Measurements from ENCODE around the gene CXADR.

CXADR gene

DNA sequence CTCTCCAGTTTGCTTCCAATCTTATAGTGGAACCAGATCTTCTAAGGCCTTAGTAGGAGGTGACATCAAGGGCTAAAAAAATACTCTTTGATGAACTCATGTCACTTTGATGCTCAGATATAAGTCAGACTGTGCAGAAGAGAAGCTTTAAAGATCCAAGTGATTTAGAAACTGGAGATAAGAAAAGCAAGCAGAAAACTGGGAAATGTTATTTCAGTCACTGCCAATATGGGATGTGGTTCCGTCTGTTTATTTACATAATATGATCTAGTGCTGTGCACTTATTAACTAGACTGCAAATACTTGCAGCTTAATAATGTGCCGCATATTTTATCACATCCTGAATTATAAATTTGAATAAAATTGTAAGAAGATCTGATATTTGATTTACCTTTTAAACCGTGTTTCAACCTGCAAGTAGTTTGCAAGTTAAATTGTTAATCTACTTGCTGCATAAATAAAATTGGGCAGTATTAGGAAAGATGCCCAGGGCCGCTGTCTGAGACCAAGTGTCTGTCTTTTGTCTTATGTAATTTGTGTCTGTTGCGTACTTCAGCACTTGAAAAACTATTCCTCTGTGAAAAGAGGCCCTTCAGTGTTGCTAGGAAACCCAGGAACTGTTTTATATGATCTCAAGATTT lies 29.6 kb downstream of the CXADR start:
- DNase-seq = peak; percentile 13 to 24

DNA sequence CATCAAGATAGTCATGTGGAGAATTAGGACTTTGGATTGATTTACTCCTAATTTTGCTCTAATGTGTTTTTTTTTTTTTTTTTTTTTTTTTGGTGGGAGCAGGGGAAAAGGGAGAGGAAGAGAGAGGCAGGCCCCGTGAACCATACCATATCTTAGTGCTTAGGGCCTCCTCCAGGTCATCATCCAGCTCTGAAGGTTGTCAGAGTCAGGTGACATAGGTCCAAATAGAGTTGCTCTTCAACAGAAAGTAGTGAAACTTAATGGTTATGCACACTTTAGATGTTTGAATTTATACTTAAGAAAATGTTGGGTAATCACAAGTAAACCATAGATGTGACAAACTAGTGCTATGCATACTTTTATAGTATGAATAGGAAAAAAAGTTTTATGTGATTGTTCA lies 32.2 kb downstream of the CXADR start:
- no peak for DNase-seq

DNA sequence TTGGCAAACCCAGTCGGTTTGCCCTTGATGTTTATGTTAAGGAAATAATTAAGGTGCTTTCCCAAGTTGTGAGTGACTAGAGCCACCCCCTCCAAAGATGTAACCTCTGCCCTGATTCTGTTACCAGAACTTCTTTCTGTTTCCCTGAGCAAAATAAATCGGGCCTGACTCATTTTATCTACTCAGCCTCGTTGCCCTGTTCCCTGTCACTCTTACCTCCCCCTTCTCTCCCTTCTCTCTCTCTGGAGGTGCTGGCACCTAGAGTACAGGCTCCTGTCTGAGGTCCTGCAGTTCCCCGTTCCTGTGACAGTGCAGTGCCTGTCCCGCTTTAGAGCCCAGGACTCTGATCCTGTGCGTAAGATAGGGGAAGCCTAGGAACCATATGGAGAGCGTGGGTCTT lies 35.4 kb downstream of the CXADR start:
- DNase-seq = no peak

DNA sequence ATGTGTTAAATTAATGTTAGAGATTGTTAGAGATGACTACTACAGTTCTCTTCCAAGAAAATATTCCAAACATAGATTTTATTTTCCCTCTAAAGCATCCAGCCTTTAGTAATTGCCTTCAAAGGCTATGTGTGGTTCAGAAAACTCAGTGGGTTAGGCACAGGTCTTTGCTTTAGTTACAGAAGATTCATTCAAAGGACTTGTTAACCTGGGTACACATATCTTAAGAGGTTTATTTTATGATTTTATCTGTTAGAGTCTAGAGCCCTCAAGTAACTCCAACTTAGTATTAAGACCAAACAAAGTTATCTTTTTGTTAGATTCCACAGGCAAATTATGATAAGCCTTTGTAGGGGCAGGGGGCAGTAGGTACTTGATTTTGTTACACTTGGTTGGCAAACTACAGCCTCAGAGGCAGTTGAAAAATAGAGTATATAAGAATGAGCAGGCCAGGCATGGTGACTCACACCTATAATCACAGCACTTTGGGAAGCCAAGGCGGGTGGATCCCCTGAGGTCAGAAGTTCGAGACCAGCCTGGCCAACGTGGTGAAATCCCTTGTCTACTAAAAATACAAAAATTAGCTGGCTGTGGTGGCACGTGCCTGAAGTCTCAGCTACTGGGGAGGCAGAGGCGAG lies 37.9 kb downstream of the CXADR start:
- no peak for DNase-seq

DNA sequence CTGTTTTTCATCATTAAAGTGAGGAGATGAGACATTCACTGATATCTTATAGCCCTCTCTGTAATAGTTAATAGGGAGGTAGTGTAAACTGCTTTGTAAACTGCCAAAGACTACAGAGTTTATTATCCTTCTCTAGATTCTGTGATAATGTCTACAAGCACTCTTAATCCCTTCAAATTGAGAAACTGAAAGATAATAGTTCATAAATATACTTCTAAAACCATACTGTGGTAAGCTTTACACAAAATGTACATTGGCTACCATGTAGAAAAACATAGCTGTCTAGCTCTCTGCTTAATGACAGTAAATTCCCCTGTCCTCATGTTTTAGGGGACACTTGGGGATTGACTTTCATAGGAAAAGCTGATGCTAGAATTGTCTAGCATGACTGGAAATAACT lies 39.6 kb downstream of the CXADR start:
- no peak for DNase-seq

DNA sequence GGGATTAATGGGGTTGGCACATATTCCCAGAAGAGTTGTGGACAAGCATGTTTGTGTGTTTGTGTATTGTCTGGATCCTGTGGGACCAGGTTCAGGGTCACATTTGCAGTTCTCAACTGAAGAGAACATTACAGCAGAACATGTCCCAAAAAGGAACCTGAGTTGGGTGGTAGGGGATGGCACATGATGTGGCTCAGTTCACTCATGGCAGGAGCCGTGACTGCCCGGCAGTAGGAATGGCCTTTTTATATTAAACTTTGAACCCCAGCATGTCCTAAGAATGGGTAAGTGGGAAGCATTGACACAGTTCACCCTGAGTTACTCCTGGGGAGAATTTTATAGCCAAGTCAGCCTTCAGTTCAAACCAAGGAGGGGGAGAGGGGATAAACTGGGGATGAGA lies 41.3 kb downstream of the CXADR start:
- no peak for DNase-seq

DNA sequence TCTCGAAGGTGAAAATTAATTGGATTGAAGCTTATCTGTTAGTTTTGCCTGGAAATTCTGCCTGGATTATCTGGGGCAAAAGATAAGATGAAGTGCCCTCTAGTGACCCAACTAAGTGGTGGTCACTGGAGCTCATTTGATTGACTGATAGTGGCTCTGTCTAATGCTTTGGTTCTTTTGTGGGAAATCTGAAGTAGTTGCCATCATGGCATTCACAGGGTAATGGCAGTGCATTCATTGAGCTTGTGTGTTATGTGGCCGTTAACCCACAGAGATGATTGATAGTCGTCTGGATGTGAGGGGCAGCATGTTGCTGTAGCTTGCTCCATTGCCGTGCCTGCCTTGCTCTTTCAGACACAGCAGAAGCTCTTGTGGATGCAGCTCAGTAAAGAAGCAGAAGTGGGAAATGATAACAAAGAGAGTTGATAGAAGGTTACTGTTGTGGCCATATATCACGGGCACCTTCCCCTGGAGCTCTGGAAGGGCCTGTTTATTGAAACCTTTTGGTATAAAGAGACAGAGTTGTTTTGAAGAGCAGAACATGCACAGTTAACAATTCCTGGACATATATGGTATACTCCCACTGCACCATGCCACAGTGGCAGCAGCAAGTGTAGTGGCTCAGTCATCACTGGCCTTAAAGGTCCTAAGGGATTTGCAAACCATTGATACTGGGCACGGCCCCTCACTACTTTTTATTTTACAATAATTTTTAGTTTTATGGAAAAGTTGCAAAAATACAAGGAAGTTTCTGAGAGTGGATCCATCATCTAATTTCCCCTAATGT lies 42.0 kb downstream of the CXADR start:
- DNase-seq = no peak

DNA sequence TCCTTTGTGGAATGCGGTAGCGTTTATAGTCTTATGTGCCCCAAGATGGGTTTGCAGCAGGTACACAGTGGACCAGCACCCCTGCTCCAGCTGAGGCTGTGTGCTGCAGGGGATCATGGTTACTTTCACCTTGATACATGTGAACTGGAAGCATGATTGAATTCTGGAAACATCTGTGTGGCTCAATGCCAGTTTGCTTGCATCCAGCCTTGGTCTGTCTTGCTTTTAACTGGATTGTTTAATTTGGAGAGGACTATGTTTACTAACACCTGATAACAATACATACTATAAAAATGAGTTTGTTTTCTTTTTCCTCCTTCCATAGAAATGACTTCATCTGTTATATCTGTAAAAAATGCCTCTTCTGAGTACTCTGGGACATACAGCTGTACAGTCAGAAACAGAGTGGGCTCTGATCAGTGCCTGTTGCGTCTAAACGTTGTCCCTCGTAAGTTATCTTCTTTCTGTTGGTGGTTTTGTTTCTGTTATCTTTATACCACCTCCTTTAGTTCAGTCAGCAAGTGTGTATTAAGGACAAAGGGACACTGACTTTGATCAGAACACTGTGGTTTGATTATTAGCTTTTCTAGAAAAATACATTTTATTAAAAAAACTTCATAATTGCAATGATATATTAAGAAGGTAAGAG lies 47.7 kb downstream of the CXADR start:
- no peak for DNase-seq

DNA sequence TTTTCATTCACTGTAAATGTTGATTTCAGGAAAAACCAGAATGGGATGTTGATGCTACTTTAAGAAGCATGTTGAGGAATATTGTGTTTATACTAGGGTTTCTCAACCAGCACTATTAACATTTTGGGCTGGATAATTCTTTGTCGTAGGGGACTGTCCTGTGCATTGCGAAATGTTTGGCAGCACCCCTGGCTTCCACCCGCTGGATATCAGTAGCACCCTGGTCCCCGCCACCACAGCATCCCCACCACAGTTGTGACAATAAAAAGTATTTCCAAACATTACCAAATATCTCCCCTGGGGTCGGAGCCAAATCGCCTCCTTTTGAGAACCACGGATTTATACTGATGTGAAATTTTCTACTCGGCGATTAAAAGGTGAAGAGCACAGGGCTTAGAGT lies 57.9 kb downstream of the CXADR start:
- no peak for DNase-seq

DNA sequence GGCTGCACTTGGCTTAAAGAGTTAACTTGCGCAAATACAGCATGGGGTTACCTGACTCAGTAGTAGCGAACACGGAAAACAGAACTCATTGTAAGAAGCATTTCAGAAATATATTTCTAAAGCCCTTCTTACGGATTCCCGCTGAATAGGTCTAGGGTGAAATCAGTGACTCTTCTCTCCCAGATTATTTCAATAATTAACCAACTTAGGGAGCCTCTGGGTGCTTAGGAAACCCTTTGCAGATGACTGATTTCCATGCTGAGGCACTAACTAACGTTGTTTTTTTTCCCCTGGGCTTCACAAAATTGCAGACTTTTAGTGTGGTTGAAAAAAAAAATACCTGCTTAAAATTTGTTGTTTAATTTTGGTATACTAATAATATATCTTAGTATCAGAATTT lies 59.6 kb downstream of the CXADR start:
- no peak for DNase-seq

DNA sequence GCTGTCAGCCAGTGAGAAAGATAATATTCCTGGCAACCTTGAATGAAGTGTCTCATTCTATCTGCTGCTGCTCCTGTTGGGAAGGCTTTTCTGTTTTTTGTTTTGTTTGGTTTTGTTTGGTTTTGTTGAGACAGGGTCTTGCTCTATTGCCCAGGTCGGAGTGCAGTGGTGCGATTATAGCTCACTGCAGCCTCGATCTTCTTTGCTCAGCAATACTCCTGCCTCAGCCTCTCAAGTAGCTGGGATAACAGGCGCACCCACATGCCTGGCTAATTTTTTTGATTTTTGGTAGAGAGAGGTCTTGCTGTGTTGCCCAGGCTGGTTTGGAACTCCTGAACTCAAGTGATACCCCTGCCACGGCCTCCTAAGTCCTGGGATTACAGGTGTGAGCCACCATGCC lies 62.2 kb downstream of the CXADR start:
- DNase-seq = no peak

DNA sequence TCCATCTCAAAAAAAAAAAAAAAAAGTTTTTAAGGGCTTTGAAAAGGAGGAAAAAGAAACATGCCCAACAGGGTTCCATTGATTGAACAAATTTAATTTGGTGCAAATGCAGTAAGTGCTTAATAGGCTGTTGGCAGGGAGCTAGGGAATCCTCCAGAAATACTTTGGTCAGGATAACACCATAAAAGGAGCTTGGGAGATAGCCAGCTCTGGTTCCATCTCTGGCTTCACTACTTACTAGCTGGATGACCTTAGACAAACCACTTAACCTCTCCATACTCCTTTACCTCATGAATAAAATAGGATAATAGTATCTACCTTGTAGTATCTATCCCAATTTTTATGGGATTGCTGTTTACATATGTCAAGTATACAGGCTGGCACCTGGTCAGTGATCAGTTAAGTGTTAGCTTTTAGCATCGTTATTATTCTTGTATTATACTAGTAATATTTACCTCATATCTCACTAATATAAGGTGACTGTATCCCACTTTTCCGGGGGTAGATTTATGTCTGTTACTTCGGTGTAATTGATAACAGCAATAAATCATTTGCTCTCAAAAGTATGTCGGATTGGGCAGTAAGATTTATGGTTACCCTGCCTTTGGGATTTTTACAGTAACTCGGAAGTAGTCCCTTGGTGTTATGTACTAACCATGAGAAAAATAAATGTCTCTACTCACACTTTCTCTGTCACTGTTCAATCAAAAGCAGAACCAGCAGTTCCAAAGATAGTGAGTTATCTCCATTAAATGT lies 63.4 kb downstream of the CXADR start:
- peak in 1 of 2 experiments; percentile 24 for DNase-seq

DNA sequence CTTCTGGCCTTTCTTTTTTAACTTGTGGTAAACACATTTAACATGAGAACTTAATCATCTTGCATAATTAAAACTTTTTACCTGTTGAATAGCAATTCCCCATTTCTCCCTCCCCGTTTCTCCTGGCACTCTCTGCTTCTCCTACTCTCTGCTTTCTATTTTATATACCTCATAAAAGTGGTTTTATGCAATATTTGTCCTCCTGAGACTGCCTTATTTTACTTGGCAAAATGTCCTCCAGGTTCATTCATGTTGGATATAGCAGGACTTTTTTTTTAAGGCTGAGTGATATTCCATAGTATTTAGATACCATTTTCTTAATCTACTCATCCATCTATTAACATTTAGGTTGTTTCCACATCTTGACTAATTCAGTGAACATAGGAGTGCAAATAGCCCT lies 64.9 kb downstream of the CXADR start:
- no peak for DNase-seq

DNA sequence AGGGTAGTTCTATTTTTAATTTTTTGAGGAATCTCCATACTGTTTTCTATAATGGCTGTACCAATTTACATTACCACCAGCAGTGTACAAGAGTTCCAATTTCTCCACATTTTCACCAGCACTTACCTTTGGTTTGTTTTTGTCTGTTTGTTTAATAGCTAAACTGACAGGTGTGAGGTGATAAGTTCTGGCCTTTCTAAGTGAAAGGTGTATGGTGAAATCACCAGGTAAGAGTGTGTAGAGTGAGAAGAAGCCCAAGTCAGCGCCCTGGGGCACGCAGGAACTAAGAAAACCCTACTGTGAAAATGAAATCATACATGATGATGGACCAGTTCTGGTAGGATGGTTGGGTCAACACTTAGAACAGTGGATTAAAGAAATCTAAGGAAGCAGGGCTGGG lies 65.3 kb downstream of the CXADR start:
- no peak for DNase-seq

DNA sequence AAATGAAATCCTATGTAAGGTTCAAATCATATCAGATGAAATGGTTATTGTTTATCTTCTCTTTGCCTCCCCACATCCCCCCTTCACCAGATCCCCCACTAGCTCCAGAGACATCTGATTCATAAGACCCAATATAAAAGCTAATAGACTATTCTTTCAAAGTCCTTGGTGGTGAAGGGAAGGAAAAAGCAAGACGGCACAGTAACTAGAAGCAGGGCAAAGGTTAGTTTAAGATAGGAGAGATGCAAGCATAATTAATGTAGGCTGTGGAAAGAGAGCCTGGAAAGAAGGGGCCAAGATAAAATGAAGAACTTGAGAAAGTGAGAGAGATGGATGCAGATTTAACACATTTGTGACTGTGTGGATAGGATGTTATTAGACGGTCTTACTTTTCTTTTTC lies 66.0 kb downstream of the CXADR start:
- no peak for DNase-seq

DNA sequence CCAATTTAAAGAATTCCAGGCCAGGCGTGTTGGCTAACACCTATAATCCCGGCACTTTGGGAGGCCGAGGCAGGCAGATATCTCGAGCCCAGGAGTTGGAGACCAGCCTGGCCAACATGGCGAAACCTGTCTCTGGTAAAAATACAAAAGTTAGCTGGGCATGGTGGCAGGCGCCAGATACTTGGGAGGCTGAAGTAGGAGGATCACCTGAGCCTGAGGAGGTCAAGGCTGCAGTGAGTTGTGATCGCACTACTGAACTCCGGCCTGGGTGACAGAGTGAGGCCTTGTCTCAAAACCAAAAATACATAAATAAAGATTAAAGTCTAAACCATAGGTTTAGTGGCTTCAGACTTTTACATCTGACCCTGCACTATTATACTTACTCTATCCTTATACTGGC lies 67.5 kb downstream of the CXADR start:
- no peak for DNase-seq

DNA sequence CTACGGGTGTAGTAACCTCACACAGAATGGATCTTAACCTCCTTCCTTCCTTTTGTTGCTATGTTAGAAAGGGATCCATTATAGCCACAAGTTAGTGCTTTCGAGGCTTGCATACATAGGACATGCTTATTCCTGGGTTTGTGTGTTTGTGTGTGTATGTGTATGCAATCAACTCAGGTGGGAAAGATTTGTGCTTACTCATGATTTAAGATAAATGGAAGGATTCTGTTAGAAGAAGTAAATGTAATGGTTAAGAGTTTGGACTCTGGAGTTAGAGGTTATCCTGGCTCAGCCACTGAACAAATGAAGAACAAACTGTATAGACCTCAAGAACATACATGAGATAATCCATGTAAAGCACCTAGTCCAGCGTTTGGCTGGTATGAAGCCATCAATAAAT lies 71.1 kb downstream of the CXADR start:
- DNase-seq = no peak

DNA sequence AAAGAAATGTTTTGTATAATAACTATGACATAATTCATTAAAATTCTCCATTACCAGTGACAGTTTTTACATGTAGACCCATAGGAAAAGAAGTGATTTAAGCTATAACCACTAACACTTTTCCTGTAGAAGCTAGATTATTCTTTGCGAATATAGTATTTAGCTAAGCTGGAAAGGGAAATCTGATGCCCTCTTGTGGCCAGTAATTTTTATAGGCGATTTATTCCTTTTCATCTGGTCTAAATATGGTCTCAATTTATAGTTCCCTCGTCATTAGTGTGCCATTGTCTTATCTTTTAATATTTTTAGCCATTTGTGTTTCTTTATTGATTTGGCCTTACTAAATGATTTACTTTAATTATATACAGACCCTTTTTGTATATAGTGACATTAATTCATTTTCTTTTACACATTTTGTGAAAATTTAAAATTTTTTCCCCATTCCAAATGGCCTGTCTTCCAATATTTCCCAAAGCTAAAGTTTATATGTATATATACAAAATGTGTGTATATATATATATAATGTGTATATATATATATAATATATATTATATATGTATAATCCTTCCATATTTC lies 73.1 kb downstream of the CXADR start:
- peak; percentile 29 to 68 for DNase-seq

DNA sequence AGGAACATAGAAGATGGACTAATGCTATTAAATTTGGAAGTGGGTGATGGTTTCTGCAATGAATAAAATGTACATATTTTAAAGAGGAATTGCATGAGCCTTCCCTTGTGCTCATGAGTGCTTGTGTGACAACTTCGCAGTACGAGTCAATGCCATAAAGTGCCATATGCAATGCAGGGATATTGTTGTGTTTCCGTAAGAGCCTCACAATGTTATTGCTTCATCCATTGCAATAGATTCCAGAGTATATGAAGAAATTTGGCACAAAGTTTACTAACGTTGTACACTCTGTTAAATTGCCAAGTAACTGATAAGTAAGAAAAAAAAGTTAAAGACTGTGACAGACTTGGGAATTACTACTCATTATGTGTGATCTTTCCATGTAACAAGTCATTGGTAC lies 77.6 kb downstream of the CXADR start:
- DNase-seq = no peak

DNA sequence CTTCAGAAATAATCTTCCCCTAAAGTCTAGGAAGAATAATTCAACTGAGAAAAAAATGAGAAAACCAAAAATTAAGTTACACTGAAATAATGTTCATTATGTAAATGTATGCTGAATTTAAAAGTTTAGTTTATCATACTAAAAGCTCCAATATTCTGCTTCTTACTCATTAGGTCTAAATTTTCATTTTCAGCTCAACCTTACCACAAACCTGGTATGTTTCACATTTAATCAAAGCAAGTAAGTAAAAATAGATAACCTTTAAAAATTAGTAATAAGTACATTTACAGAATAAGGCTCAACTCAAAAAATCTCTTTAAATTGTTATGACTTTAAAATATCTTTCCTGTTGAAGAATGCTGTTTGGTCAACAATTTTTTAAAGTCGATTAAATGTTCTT lies 84.8 kb downstream of the CXADR start:
- DNase-seq = no peak

DNA sequence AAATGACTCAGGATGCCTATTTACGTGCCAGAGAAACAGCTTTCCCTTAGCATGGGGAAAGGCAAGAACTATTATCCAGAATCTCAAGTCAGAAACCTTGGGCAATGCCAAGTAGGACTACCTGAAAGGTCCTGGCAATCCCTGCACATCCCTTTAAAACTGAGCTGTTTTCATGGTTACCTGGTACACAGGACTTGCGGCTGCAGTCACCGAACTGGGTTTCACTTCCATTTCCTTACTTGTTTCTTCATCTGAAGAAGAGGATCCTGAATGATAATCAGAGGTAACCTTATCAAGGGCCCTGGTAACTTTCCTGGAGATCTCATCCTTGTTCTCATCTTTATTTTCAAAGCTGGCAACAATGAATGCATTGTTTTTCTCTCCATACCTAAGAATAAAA lies 85.6 kb downstream of the CXADR start:
- DNase-seq = no peak

DNA sequence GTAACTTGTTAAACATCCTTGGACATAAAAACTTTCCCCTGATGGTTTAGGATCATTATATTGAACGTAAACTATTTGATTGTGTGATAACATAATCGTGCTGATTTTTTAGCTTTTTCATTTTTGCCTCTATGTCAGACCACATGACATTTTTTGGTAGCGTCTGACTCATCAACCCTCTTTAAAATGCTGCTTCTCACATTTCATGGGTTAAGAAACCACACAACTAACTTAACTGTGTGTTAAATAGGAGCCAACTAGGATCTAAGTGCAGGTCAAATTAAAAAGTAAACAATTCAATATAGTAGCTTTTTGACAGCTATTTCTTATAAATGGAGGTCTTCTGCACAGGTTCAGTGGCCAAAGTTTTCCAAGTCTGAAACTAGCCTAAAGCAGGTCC lies 90.0 kb downstream of the CXADR start:
- no peak for DNase-seq

DNA sequence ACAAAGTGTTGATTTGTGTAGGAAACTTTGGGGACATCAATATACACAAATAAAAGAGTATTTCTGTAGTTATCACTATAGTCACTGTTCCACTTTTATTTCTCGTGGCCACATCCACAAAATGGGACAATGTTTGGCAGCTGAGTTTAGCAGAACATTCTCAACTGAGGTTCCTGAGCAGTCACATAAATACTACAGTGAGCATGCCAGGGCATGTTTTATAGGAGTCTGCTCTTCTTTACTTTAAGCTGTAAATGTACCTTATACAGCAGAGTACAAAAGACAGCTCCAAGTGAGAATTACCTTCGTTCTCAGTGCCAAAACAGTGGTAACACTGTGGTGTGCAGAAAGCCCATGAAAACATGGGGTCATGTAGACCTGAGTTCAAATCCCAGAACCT lies 94.8 kb downstream of the CXADR start:
- no peak for DNase-seq
